NB4 (cell line): ENCODE results near the gene CACNA2D3.

Source experiments
- MYC ChIP-seq: IDR thresholded peaks from 2 replicates; pipeline ENCODE4 v1.6.1; 2011; ENCODE audit warnings: low read depth, low read length
- POLR2A ChIP-seq: IDR thresholded peaks from 2 replicates; pipeline ENCODE4 v1.6.1; 2011; ENCODE audit warnings: mild to moderate bottlenecking; ENCODE audit not compliant: insufficient read length; ENCODE audit errors: extremely low read depth
- TF ChIP-seq, protein P1 (sequence below): IDR thresholded peaks from one replicate; pipeline ENCODE4 v1.5.1; 2012; ENCODE audit warnings: low read depth, low read length
- TF ChIP-seq, protein P2 (sequence below): IDR thresholded peaks from 2 replicates; pipeline ENCODE4 v1.6.1; 2011; ENCODE audit warnings: low read depth, low read length

DNA sequence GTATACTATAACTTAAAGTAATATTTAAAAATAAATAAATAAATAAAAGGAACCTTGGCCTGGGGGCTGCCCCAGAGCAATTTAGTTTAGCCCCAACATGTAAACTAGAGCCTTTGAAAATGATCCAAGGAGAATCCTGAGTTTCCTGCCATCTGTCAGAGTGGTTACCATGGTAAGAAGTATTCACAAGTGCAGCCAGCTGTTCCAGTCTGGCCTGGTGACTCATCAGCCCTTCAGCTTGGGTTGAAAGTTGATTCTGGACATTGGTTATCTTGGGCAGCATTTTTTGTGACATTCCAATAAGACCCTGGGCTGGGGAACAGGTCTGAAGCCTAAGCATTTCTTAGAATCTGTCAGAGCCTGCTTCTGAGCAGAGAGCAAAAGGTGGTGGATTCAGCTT lies 878.2 kb downstream of the CACNA2D3 start:
- TF ChIP-seq, protein P1, sequence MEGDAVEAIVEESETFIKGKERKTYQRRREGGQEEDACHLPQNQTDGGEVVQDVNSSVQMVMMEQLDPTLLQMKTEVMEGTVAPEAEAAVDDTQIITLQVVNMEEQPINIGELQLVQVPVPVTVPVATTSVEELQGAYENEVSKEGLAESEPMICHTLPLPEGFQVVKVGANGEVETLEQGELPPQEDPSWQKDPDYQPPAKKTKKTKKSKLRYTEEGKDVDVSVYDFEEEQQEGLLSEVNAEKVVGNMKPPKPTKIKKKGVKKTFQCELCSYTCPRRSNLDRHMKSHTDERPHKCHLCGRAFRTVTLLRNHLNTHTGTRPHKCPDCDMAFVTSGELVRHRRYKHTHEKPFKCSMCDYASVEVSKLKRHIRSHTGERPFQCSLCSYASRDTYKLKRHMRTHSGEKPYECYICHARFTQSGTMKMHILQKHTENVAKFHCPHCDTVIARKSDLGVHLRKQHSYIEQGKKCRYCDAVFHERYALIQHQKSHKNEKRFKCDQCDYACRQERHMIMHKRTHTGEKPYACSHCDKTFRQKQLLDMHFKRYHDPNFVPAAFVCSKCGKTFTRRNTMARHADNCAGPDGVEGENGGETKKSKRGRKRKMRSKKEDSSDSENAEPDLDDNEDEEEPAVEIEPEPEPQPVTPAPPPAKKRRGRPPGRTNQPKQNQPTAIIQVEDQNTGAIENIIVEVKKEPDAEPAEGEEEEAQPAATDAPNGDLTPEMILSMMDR: no peak
- TF ChIP-seq, protein P2, sequence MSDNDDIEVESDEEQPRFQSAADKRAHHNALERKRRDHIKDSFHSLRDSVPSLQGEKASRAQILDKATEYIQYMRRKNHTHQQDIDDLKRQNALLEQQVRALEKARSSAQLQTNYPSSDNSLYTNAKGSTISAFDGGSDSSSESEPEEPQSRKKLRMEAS: no peak
- TF ChIP-seq POLR2A: no peak
- TF ChIP-seq MYC: no peak
